B cell (primary cell): ENCODE results near the gene HAGH. TPM values are rescaled to one million over a fixed set of nuclear protein-coding genes. Genes with fewer than 3 reads are reported as not detected.

Source experiments
- ATAC-seq: fragments of 200-7000 bp; cut with Tn5 transposase; one replicate; pipeline ENCODE4 v1.10.0; 2021; ENCODE audit warnings: low read depth, mild to moderate bottlenecking, moderate number of reproducible peaks, moderate library complexity
- CTCF ChIA-PET: fragments of 350-600 bp; sonication (Branson Sonifier 250); formaldehyde crosslinking; loops from one replicate; lab custom pipeline; 2021; ENCODE audit warnings: antibody characterized with exemption, inconsistent platforms; lab: Charles Lee
- POLR2A ChIA-PET: fragments of 350-600 bp; sonication (Branson Sonifier 250); formaldehyde crosslinking; loops from one replicate; lab custom pipeline; 2021; ENCODE audit warnings: antibody characterized with exemption; lab: Charles Lee
- DNase-seq: peaks from one replicate; pipeline ENCODE4 v3.0.0; 2013
- H2AFZ ChIP-seq: 2 replicates; pipeline ENCODE4 v1.6.1; 2012; ENCODE audit warnings: mild to moderate bottlenecking, low read depth, low read length; ENCODE audit not compliant: insufficient read depth, poor library complexity, severe bottlenecking
- H3K27ac ChIP-seq, 2 donors: 1 replicate in 1 of 2; 2 replicates in 1 of 2; pipeline ENCODE4 v1.5.1; 2012 to 2013; ENCODE audit warnings: low read length in 2 of 2, mild to moderate bottlenecking in 2 of 2, moderate library complexity in 1 of 2
- H3K27me3 ChIP-seq, 4 experiments: fragments of 200-600 bp in 1 of 4; sonication (generic) in 1 of 4; replicated peaks in 1 of 4; 1 replicate in 2 of 4; 2 replicates in 2 of 4; pipeline versions ENCODE4 v1.6.1 to v1.7.0; 2013 to 2016; ENCODE audit warnings: low read length in 3 of 4, mild to moderate bottlenecking in 2 of 4, mixed read lengths in 1 of 4, moderate library complexity in 1 of 4; ENCODE audit not compliant: insufficient read depth in 4 of 4, control insufficient read depth in 3 of 4; ENCODE audit errors: control extremely low read depth in 1 of 4
- H3K36me3 ChIP-seq, 2 experiments: replicated peaks in 1 of 2; 1 replicate in 1 of 2; 2 replicates in 1 of 2; pipeline versions ENCODE4 v1.6.1 to v1.7.1; 2013; ENCODE audit warnings: low read length in 1 of 2; ENCODE audit not compliant: insufficient read depth in 2 of 2, control insufficient read depth in 1 of 2; ENCODE audit errors: control extremely low read depth in 1 of 2, extremely low read depth in 1 of 2
- H3K4me1 ChIP-seq, 2 donors: fragments of 200-600 bp in 1 of 2; sonication (generic) in 1 of 2; 1 replicate in 1 of 2; 2 replicates in 1 of 2; pipeline versions ENCODE4 v1.5.1 to v1.6.1; 2013 to 2017; ENCODE audit warnings: low read length in 2 of 2; ENCODE audit not compliant: control insufficient read depth in 2 of 2, insufficient read depth in 2 of 2
- H3K4me2 ChIP-seq: replicated peaks from 2 replicates; pipeline ENCODE3; 2012; ENCODE audit warnings: mild to moderate bottlenecking, low read depth, low read length; ENCODE audit not compliant: poor library complexity, severe bottlenecking
- H3K4me3 ChIP-seq, 5 experiments: fragments of 200-600 bp in 1 of 5; sonication (generic) in 1 of 5; 1 replicate in 3 of 5; 2 replicates in 2 of 5; pipeline versions ENCODE4 v1.5.1 to v1.7.0; 2011 to 2016; ENCODE audit warnings: low read length in 4 of 5, mild to moderate bottlenecking in 4 of 5, low read depth in 2 of 5, control low read depth in 1 of 5, moderate library complexity in 1 of 5; ENCODE audit not compliant: insufficient read depth in 1 of 5; ENCODE audit errors: control extremely low read depth in 1 of 5, extremely low read depth in 1 of 5
- H3K79me2 ChIP-seq: fragments of 200-600 bp; sonication (generic); one replicate; pipeline ENCODE4 v1.6.0; 2016; ENCODE audit warnings: low read length; ENCODE audit not compliant: control insufficient read depth, insufficient read depth
- H3K9ac ChIP-seq: fragments of 200-600 bp; sonication (generic); 2 replicates; pipeline ENCODE4 v1.6.1; 2017; ENCODE audit warnings: mild to moderate bottlenecking, low read length, moderate library complexity
- H3K9me3 ChIP-seq, 3 donors: one replicate each; pipeline versions ENCODE4 v1.6.1 to v1.7.1; 2013; ENCODE audit warnings: low read length in 2 of 3; ENCODE audit not compliant: control insufficient read depth in 2 of 3, insufficient read depth in 1 of 3; ENCODE audit errors: control extremely low read depth in 1 of 3
- H4K20me1 ChIP-seq: 2 replicates; pipeline ENCODE4 v1.6.0; 2012; ENCODE audit warnings: mild to moderate bottlenecking, low read length; ENCODE audit not compliant: insufficient read depth, control insufficient read depth, poor library complexity, severe bottlenecking
- H3K27ac Mint-ChIP-seq: one replicate; pipeline ENCODE4 v1.8.0; 2021; ENCODE audit warnings: mixed read lengths
- H3K27me3 Mint-ChIP-seq: one replicate; pipeline ENCODE4 v1.8.0; 2021; ENCODE audit warnings: mixed read lengths
- H3K4me1 Mint-ChIP-seq: one replicate; pipeline ENCODE4 v1.8.0; 2021; ENCODE audit warnings: mixed read lengths
- H3K4me3 Mint-ChIP-seq: one replicate; pipeline ENCODE4 v1.8.0; 2021; ENCODE audit warnings: mixed read lengths
- H3K9me3 Mint-ChIP-seq: one replicate; pipeline ENCODE4 v1.8.0; 2022; ENCODE audit warnings: mixed read lengths; ENCODE audit not compliant: insufficient read depth
- EZH2 ChIP-seq: IDR thresholded peaks from 2 replicates; pipeline ENCODE4 v1.6.1; 2012; ENCODE audit warnings: borderline replicate concordance, low read depth, mild to moderate bottlenecking, moderate library complexity, low read length; ENCODE audit not compliant: insufficient read depth, poor library complexity, severe bottlenecking
- WGBS: methylation state at CpG from one replicate; pipeline ENCODE4 v1.1.5; 2013; ENCODE audit warnings: missing lambda C conversion rate; ENCODE audit not compliant: insufficient coverage; 5-methylcytosine and 5-hydroxymethylcytosine counted together
- intact Hi-C: fragments of 100-400 bp; cut with micrococcal nuclease; formaldehyde crosslinking; loops from one replicate; pipeline ENCODE4 v1.10.0; 2022
- polyA plus RNA-seq: library from polyadenylated mRNA; depleted of rRNA; stranded (reverse); fragments of >200 nt; gene quantifications from 2 replicates; pipeline ENCODE4 v1.2.3, GENCODE V29; 2012
- total RNA-seq, 2 donors: library from RNA; stranded (reverse); fragments of 120-200 nt in 1 of 2; gene quantifications; 1 replicate in 1 of 2; 2 replicates in 1 of 2; pipeline versions ENCODE4 v1.2.3 to v1.2.4, GENCODE V29; 2013 to 2022
- TF ChIP-seq, protein P1 (sequence below): fragments of 200-600 bp; IDR thresholded peaks from one replicate; pipeline ENCODE4 v1.8.0; 2022; ENCODE audit warnings: antibody characterized with exemption, mild to moderate bottlenecking

The HAGH gene
- total and polyA plus RNA-seq, 2 donors (not counting 1 experiment from before 2014, with no cell fraction given) = 50.6 to 74.2 TPM

DNA sequence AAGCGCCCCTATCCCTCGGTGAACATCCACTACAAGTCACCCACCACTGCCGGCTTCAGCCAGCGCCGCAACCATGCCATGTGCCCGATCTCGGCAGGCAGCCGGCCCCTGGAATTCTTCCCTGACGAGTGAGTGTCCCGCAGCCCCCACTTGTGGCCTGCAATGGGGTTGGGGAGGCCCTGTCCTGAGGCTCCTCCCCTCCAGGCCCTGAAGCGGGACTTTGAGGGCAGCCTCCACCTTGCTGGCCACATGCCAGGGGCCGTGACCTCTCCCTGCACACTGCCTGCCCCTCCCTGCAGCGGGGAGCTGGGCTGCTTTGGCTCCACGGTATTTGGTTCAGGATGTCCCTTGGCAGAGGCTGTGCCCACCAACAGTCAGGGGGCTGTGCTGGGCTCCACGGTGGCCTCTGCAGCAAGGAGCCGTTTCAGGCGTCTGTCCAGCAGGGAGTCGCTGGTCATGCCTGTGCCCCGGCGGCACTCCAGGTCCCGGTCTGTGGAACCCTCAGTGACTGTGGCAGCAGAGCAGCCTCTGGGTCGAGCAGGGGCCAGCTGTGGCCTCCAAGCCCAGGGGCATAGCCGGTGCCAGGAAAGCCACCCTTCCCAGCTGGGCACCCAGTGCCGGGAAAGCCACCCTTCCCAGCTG is 63.6 kb downstream of the HAGH start:
- no peak for DNase-seq
- Histone ChIP-seq H2AFZ (no peak overlapping the region), H3K4me2 (no peak overlapping the region), H4K20me1 (peaks cover 4% of the 10 kb centered on the region), H3K79me2 (no peaks in the 10 kb centered on the region), H3K4me1 (no peaks in the 10 kb centered on the region), H3K9me3 (peaks cover 0 to 4% (median 0%) of the 10 kb centered on the region in 3 donors), H3K27me3 (no peaks in the 10 kb centered on the region), H3K36me3 (peaks cover 0 to 77% of the 10 kb centered on the region in 2 experiments), H3K4me3 (no peak overlapping the region), H3K27ac (no peak overlapping the region), H3K9ac (no peak overlapping the region)
- 97% methylated on average over 24 of the region's 24 CpGs for WGBS
- Mint-ChIP-seq H3K27me3 (no peaks in the 10 kb centered on the region), H3K4me3 (no peak overlapping the region), H3K9me3 (no peaks in the 10 kb centered on the region), H3K4me1 (no peaks in the 10 kb centered on the region), H3K27ac (no peak overlapping the region)
- CTCF ChIA-PET = no interaction called here
- POLR2A ChIA-PET = no interaction called here
- no peak for ATAC-seq
- intact Hi-C loops = no loop called here
- TF ChIP-seq, protein P1, sequence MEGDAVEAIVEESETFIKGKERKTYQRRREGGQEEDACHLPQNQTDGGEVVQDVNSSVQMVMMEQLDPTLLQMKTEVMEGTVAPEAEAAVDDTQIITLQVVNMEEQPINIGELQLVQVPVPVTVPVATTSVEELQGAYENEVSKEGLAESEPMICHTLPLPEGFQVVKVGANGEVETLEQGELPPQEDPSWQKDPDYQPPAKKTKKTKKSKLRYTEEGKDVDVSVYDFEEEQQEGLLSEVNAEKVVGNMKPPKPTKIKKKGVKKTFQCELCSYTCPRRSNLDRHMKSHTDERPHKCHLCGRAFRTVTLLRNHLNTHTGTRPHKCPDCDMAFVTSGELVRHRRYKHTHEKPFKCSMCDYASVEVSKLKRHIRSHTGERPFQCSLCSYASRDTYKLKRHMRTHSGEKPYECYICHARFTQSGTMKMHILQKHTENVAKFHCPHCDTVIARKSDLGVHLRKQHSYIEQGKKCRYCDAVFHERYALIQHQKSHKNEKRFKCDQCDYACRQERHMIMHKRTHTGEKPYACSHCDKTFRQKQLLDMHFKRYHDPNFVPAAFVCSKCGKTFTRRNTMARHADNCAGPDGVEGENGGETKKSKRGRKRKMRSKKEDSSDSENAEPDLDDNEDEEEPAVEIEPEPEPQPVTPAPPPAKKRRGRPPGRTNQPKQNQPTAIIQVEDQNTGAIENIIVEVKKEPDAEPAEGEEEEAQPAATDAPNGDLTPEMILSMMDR = no peak
- no peak for TF ChIP-seq EZH2

DNA sequence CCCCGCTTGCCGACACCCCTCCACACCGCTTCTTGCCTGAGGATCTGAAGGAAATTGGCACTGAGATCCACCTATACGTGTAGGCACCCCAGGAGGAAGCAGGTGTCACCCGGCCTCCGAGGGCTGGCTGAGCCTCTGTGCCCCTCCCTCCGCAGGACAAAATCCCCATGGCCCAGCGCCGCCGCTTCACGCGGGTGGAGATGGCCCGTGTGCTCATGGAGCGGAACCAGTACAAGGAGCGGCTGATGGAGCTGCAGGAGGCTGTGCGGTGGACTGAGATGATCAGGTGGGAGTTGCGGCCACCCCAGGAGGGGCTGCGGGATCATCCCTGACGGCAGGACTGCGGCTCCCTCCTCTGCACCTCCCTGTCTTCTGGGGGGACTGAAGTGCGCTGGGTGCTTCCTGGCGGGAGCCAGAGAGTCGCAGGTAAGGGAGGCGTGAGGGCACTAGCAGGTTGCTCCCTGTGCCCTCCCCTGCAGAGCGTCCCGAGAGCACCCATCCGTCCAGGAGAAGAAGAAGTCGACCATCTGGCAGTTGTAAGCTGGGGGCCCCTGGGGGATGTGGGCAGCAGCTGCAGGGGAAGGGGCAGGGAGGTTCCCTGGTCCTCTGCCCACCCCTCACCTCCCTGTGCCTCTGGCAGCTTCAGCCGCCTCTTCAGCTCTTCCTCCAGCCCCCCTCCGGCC is 64.3 kb downstream of the HAGH start:
- POLR2A ChIA-PET = no interaction called here
- intact Hi-C loops = no loop called here
- CTCF ChIA-PET = no interaction called here
- DNase-seq = no peak
- ATAC-seq = no peak
- Mint-ChIP-seq H3K27me3 (no peaks in the 10 kb centered on the region), H3K27ac (no peak overlapping the region), H3K4me1 (no peaks in the 10 kb centered on the region), H3K4me3 (no peak overlapping the region), H3K9me3 (no peaks in the 10 kb centered on the region)
- 95% methylated on average over 25 of the region's 30 CpGs for WGBS
- Histone ChIP-seq H4K20me1 (peaks cover 4% of the 10 kb centered on the region), H3K4me1 (no peaks in the 10 kb centered on the region), H3K79me2 (no peaks in the 10 kb centered on the region), H3K9ac (no peak overlapping the region), H3K4me2 (no peak overlapping the region), H3K27me3 (no peaks in the 10 kb centered on the region), H3K4me3 (no peak overlapping the region), H3K9me3 (peaks cover 0 to 4% (median 0%) of the 10 kb centered on the region in 3 donors), H2AFZ (no peak overlapping the region), H3K27ac (no peak overlapping the region), H3K36me3 (peaks cover 0 to 75% of the 10 kb centered on the region in 2 experiments)
- TF ChIP-seq, protein P1 = no peak
- TF ChIP-seq EZH2 = no peak
